GM23338 (cell line): ENCODE data around the gene ZMYM5.

Source experiments
- CREB1 ChIP-seq: fragments of 250-450 bp; sonication (Bioruptor Pico); IDR thresholded peaks from 2 replicates; pipeline ENCODE4 v1.5.0; 2020; ENCODE audit warnings: low read depth, mild to moderate bottlenecking, moderate library complexity
- ETS1 ChIP-seq: IDR thresholded peaks from 2 replicates; pipeline ENCODE4 v1.6.1; 2016; ENCODE audit warnings: antibody characterized with exemption
- EZH2 ChIP-seq: fragments of 200-600 bp; sonication (generic); IDR thresholded peaks from one replicate; pipeline ENCODE4 v1.8.0; 2017; ENCODE audit warnings: antibody characterized with exemption, mild to moderate bottlenecking, low read depth; ENCODE audit not compliant: unreplicated experiment
- EZH2phosphoT487 ChIP-seq: fragments of 200-600 bp; sonication (generic); IDR thresholded peaks from one replicate; pipeline ENCODE4 v1.8.1; 2018; ENCODE audit warnings: antibody characterized with exemption; ENCODE audit not compliant: unreplicated experiment
- JUNB ChIP-seq: IDR thresholded peaks from one replicate; pipeline ENCODE4 v1.6.1; 2016; ENCODE audit warnings: antibody characterized with exemption; ENCODE audit not compliant: unreplicated experiment
- NANOG ChIP-seq: IDR thresholded peaks from 2 replicates; pipeline ENCODE4 v1.6.1; 2016; ENCODE audit warnings: antibody characterized with exemption, borderline replicate concordance
- POLR2AphosphoS5 ChIP-seq: IDR thresholded peaks from 2 replicates; pipeline ENCODE4 v1.6.1; 2016; ENCODE audit warnings: antibody characterized with exemption, low read depth
- REST ChIP-seq: IDR thresholded peaks from one replicate; pipeline ENCODE4 v1.6.1; 2018; ENCODE audit warnings: antibody characterized with exemption; ENCODE audit not compliant: unreplicated experiment
- STAT1 ChIP-seq: IDR thresholded peaks from one replicate; pipeline ENCODE4 v1.6.1; 2016; ENCODE audit warnings: antibody characterized with exemption; ENCODE audit not compliant: unreplicated experiment
- ZNF114 ChIP-seq: fragments of 250-450 bp; sonication (Bioruptor Pico); IDR thresholded peaks from 2 replicates; pipeline ENCODE4 v1.5.0; 2020; ENCODE audit warnings: mild to moderate bottlenecking, moderate library complexity
- TF ChIP-seq, protein P1 (sequence below), 2 experiments: fragments of 200-600 bp in 1 of 2; sonication (generic) in 1 of 2; conservative IDR thresholded peaks; 2 replicates each; pipeline versions ENCODE4 v1.5.1 to v1.6.1; 2016 to 2017; ENCODE audit warnings: antibody characterized with exemption in 2 of 2, low read depth in 2 of 2, mild to moderate bottlenecking in 2 of 2, moderate library complexity in 1 of 2
- TF ChIP-seq, protein P2 (sequence below): fragments of 250-450 bp; sonication (Bioruptor Pico); IDR thresholded peaks from 2 replicates; pipeline ENCODE4 v1.5.0; 2020; ENCODE audit warnings: mild to moderate bottlenecking, moderate library complexity

DNA sequence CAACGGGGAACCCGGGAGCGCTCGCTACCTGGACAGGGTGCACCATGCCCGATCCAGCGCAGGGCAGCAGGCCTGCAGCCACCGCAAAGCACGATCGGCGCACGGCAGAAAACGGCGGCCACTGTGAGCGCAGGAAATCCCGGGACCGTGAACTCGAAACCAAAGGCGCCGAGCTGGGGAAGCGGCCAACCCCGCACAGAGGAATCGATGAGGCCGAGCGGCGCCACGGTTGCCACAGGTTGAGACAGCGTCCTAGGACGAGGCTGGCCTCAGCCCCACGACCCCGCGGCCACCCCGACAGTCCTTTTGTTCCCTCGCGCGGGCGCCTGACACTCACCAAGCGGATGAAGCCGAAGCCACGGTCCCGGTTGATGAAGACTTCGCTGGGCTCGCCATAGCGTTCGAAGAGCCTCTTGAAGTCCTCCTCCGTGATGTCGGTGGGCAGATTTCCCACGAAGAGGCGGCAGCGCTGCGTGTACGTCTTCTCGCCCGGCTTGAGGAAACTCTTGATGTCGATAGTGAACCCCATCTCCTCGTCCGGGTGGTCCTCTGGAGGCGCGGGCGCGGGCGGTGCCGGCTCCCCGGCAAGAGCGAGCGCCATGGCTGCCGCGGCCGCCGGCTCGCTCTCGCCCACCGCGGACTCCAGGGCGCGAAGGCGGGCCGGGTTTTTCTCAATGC, 81.3 kb downstream of the ZMYM5 start:
- TF ChIP-seq, protein P1, sequence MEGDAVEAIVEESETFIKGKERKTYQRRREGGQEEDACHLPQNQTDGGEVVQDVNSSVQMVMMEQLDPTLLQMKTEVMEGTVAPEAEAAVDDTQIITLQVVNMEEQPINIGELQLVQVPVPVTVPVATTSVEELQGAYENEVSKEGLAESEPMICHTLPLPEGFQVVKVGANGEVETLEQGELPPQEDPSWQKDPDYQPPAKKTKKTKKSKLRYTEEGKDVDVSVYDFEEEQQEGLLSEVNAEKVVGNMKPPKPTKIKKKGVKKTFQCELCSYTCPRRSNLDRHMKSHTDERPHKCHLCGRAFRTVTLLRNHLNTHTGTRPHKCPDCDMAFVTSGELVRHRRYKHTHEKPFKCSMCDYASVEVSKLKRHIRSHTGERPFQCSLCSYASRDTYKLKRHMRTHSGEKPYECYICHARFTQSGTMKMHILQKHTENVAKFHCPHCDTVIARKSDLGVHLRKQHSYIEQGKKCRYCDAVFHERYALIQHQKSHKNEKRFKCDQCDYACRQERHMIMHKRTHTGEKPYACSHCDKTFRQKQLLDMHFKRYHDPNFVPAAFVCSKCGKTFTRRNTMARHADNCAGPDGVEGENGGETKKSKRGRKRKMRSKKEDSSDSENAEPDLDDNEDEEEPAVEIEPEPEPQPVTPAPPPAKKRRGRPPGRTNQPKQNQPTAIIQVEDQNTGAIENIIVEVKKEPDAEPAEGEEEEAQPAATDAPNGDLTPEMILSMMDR (conservative IDR thresholded peaks at IDR 0.05; ENCODE audit: low read depth in 2 of 2) = no peak
- TF ChIP-seq REST (no peak), EZH2phosphoT487 (no peak), CREB1 (no peak), EZH2 (no peak), STAT1 (no peak), POLR2AphosphoS5 (no peak), JUNB (no peak), NANOG (no peak), ETS1 (no peak), ZNF114 (CRISPR knock-in tag) (no peak)
- TF ChIP-seq, protein P2, sequence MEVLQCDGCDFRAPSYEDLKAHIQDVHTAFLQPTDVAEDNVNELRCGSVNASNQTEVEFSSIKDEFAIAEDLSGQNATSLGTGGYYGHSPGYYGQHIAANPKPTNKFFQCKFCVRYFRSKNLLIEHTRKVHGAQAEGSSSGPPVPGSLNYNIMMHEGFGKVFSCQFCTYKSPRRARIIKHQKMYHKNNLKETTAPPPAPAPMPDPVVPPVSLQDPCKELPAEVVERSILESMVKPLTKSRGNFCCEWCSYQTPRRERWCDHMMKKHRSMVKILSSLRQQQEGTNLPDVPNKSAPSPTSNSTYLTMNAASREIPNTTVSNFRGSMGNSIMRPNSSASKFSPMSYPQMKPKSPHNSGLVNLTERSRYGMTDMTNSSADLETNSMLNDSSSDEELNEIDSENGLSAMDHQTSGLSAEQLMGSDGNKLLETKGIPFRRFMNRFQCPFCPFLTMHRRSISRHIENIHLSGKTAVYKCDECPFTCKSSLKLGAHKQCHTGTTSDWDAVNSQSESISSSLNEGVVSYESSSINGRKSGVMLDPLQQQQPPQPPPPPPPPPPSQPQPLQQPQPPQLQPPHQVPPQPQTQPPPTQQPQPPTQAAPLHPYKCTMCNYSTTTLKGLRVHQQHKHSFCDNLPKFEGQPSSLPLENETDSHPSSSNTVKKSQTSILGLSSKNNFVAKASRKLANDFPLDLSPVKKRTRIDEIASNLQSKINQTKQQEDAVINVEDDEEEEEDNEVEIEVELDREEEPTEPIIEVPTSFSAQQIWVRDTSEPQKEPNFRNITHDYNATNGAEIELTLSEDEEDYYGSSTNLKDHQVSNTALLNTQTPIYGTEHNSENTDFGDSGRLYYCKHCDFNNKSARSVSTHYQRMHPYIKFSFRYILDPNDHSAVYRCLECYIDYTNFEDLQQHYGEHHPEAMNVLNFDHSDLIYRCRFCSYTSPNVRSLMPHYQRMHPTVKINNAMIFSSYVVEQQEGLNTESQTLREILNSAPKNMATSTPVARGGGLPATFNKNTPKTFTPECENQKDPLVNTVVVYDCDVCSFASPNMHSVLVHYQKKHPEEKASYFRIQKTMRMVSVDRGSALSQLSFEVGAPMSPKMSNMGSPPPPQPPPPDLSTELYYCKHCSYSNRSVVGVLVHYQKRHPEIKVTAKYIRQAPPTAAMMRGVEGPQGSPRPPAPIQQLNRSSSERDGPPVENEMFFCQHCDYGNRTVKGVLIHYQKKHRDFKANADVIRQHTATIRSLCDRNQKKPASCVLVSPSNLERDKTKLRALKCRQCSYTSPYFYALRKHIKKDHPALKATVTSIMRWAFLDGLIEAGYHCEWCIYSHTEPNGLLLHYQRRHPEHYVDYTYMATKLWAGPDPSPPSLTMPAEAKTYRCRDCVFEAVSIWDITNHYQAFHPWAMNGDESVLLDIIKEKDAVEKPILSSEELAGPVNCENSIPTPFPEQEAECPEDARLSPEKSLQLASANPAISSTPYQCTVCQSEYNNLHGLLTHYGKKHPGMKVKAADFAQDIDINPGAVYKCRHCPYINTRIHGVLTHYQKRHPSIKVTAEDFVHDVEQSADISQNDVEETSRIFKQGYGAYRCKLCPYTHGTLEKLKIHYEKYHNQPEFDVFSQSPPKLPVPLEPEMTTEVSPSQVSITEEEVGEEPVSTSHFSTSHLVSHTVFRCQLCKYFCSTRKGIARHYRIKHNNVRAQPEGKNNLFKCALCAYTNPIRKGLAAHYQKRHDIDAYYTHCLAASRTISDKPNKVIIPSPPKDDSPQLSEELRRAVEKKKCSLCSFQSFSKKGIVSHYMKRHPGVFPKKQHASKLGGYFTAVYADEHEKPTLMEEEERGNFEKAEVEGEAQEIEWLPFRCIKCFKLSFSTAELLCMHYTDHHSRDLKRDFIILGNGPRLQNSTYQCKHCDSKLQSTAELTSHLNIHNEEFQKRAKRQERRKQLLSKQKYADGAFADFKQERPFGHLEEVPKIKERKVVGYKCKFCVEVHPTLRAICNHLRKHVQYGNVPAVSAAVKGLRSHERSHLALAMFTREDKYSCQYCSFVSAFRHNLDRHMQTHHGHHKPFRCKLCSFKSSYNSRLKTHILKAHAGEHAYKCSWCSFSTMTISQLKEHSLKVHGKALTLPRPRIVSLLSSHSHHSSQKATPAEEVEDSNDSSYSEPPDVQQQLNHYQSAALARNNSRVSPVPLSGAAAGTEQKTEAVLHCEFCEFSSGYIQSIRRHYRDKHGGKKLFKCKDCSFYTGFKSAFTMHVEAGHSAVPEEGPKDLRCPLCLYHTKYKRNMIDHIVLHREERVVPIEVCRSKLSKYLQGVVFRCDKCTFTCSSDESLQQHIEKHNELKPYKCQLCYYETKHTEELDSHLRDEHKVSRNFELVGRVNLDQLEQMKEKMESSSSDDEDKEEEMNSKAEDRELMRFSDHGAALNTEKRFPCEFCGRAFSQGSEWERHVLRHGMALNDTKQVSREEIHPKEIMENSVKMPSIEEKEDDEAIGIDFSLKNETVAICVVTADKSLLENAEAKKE = no peak
